ENCODE data around the gene CCDC88C. TPM values are rescaled to one million over a fixed set of nuclear protein-coding genes. Genes with fewer than 3 reads are reported as not detected.

The CCDC88C gene
- polyA plus RNA-seq, 5 donors = 21.4 to 36.1 (median 28.4) TPM

DNA sequence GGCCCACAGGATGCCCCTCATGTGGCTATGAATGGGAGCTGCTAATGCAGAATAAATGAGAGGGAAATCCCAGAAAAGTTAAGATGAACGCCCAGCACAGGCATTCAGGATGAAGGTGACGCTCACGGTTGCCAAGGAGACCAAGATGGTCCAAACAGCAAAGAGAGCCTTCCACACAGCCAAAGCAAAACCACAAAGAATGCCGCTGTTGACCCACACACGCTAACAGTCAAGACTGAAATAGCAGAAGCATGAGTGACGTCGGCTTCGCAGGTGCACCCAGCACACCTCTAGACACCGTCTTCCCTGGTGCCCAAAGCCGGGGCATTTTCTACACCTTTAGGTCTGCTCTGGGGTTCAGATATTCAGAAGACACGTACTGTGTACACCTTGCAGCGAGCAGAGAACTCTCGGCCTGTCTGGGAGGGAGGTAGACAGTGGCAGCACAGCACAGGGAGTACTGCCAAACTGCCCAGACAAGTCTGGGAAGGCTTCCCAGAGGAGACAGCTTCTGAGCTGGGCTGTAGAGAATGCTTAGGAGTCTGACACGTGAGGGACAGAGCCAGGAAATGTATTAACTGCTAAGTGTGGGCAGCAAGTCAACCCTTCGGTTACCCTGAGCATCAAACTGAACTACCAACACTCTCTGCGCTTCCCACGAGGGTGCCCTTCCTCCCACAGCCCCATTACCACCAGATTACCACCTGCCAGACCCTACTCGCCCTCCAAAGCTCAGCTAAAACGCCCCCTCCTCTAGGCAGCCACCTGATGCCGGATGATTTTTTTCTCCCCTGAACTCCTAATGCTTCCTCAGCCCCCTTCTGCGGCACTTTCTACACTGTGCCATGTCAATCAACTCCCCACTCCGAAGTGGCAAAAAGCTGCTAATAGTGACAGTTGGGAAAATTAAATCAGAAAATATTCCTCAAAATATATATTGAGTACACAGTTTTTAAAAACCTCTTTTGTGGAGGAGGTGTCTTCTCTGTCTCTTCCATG is 50.1 kb downstream of the CCDC88C start:
- peak in 1 of 2 donors; percentile 67 for DNase-seq

GRCh38 chr14:91366749-91367148 is 50.9 kb downstream of the CCDC88C start:
- DNase-seq = no peak

DNA sequence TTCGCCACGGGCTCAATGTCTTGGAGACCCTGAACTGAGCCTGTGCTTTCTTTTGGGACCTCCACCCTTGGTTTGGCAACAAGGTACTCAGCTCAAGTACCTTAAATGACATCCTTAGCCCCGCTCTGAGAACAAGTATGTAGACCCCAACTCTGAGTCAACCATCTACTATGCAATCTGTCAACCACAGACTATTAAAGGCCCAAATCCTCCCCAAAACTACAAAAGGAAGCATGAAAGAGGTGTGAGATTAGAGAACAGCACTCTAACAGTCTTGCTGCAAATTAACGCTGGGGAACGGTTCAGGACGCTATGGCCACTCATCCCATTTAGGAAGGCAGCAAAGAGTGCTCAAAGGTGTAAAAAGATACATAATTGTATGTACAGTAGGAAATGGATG is 52.1 kb downstream of the CCDC88C start:
- DNase-seq = no peak

- no peak for DNase-seq
Measured at GRCh38 chr14:91364524-91365270, 52.9 kb downstream of the CCDC88C start.

DNA sequence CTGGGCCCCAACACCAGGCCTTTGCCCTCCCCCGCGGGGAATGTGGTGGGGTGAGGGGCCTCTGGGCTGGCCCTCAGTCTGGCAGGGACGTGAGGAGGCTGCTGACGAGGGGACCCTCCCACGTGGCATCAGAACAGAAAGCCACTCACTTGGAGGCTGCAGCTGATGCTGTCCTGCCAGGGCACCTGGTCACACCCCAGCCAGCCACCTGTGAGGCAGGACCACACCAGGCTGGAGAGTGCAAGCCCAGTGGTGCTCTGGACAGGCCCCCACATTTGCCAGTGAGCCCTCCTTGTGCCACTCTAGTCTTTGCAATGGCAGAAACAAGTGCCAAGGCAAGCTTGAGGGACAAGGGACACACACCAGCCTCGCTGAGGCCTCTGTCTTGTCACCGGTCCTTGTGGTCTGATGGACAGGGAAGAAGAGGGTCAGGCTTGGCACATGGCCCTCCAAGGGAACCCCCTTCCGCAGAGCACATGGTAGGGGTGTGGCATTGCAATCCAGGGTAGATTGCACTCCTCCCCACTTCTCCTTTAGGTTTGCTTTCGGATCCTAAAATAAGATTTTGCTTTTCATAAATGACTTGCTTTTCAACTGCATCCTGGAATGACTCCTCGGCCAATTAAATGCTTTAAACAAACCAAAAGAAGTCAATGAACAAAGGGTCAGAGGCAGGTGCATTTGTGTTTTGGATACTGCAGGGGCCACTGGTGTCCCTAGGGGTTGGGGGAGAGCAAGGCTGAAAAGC is 53.7 kb downstream of the CCDC88C start:
- no peak for DNase-seq

DNA sequence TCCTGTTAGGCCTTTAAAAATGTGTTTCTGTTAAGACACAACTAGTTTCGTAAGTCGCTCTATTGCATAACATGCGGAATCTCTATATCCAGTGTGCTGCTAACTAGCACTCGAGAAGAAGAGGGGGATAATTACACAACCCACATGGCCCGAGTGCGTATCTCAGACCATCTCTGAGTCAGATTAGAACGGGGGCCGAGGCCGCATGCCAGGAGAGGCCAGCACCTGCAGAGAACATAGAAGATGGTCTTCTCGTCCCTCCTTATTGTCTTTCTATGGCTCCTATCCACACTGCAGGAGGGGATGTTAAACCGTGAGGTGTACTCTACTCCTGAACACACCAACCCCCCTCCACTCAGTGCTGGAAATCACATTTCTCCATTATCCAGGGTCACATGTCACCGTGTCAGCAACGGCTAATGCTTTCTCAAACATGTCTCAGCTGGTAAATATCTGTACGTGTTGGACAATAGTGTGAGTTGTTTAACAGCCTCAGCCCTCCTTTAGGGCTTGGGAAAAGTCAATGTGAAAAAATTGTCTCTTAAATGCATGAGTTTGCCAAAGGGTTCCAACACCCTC is 56.3 kb downstream of the CCDC88C start:
- peak; percentile 73 to 79 for DNase-seq

- DNase-seq = no peak
Measured at GRCh38 chr14:91360490-91361232, 57.0 kb downstream of the CCDC88C start.

DNA sequence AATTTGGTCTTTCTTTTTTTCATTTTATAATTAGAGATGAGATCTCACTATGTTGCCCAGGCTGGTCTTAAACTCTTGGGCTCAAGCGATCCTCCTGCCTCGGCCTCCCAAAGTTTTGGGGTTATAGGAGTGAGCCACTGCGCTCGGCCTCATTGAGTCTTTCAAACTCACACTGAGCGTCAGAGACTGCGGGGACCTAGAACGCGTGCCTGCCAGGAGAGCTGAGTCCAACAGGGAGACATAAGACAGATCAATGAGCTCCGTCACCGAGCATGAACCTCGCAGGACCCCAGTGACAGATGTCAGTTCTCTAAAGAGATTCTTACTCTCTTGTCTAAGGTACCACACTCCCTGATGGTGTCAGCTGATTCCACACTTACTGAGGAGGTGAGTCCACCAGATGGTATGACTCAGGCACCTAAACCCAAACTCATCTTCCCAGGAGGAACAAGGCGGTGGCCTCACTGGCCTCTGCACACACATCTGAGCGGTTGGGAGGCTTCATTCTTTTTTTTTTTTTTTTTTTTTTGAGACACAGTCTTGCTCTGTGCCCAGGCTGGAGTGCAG is 58.9 kb downstream of the CCDC88C start:
- DNase-seq = no peak

- no peak for DNase-seq
Measured at GRCh38 chr14:91358025-91358319, 59.6 kb downstream of the CCDC88C start.

DNA sequence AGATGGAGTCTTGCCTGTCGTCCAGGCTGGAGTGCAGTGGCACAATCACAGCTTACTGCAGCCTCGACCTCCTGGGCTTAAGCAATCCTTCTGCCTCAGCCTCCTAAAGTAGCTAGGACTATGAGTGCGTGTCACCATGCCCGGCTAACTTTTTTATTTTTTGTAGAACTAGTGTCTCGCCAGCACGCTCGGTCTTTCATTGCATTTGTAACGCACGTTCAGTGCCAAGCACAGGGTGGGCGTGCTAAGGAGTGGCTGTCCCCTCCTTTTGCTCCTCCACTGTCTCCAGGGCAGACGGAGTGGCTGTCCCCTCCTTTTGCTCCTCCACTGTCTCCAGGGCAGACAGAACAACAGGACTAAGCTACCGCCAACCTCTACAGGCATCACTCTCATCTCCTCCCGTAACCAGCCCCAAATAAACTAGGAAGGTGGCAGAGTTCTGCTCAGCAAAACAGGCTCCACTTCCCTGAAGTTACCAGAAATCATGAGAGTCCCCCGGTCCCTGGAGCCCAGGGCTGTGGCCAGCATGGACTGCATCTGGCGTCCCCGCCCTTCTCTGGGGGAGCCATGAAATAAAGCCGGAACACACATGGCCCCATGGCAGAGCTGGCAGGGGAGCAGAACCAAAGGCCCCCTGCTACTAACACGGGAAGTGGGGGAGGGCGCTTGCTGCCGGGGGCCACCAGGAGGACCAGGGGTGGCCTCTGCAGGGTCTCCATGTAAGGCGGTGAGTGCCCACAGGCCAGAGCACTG is 60.2 kb downstream of the CCDC88C start:
- DNase-seq = no peak

DNA sequence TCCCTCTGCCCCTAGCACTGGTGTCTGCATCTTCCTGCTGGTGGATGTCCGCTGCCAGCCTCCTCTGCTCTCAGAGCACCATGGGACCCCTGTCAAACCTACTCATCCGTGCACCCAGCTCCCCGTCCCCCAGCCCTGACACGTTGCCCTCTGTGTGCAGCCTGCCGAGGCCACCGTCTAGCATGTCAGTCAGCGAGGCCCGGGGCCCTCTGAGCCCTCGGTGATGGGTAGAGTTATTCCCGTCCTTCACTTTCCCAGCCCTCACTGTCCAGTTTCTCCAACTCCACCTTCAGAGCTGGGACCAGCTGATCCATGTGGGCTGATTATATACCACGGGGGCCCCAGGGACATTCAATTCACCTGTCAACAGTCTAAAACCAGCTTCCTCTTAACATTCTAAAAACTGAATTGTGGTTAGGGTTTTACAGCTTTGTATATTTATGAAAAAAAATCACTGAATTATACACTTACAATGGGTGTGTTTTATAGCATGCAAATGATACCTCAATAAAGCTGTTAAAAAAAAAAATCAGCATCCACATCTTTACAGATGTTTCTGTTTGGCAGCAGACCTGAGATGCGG is 61.3 kb downstream of the CCDC88C start:
- no peak for DNase-seq

DNA sequence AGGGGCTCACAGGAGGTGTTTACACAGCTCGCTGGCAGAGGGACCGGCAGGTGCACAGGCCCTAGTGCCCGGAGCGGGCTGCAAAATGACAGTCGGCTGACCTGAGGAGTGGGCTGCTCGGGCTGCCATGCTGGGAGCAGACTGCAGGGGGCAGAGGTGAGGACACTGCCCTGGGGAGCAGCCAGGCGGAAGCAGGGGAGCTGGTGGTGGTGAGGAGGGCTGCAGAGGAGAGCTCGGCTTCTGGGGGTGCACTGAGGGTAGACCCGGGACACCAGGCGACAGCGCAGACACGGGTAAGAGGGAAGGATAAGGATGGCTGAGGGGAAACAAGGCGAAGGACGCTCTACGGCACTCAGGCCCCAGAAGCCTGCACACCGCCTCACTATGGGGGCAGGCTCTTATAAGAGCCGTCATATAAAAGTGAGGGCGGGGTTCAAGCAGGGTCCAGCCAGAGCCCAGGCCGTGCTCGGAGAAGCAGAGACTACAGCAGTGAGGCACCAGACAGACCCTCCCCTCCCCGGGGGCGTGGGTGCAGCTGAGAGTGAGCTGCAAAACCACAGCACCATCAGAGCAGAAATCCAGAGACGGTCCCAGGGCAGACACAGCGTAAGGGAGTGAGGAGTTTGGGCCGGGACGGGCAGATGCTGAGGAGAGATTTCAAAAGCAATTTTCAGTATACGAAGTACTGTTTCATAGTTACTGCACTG is 62.5 kb downstream of the CCDC88C start:
- no peak for DNase-seq

DNA sequence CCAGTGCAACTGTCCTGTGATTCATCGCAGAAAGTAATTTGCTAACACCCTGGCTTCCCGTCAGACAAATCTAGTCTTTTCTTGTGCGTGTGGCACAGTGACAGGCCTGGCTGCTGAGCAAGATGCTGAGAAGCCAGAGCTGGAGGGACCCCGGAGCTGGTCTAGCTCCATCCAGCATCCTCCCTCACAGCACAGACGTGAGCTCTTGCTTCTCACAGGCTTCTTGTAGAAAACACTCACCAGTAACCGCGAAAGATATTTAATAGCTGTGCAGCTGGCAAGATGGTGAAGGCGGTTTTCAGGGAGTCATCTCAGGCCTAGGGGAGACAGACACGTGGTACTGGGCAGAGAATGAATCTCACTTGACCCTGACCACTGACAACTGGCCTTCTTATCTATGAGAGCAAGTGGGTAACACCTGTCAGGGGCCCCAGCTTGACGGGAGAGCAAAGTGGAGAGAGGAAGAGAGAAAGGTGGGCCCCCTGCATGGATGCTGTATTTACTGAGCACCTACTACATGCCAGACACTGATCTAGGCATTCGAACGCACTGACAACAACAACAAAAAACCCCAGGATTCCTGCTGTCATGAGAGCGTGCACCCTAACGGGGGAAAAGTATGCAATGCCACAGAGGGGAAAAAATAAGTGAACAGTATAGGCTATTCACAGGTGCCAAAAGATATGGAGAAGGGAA is 63.3 kb downstream of the CCDC88C start:
- DNase-seq = no peak

GRCh38 chr14:91352728-91353692 is 64.6 kb downstream of the CCDC88C start:
- DNase-seq = no peak

GRCh38 chr14:91352053-91352452 is 65.6 kb downstream of the CCDC88C start:
- DNase-seq = no peak

GRCh38 chr14:91351512-91351862 is 66.1 kb downstream of the CCDC88C start:
- no peak for DNase-seq
